Tibial artery (tissue), 4 donors: Measurements from ENCODE around the gene GLIS1.

ENCODE experiments used
- DNase-seq, 2 donors: peaks; one replicate each; pipeline ENCODE4 v3.0.0-alpha.2; 2019
- H3K27ac ChIP-seq, 2 donors: fragments of 200-600 bp; sonication (generic) in 1 of 2; 1 replicate in 1 of 2; 2 replicates in 1 of 2; pipeline ENCODE4 v1.5.1; 2018 to 2019; ENCODE audit warnings: mild to moderate bottlenecking in 1 of 2
- H3K27me3 ChIP-seq, 2 donors: fragments of 200-600 bp; sonication (generic) in 1 of 2; one replicate each; pipeline versions ENCODE4 v1.5.1 to v1.6.0; 2016 to 2019
- H3K36me3 ChIP-seq, 3 donors: fragments of 200-600 bp; sonication (generic) in 2 of 3; one replicate each; pipeline ENCODE4 v1.5.1; 2016 to 2019; ENCODE audit warnings: mild to moderate bottlenecking in 2 of 3
- H3K4me1 ChIP-seq, 4 donors: fragments of 200-600 bp; sonication (generic) in 2 of 4; 1 replicate in 3 of 4; 2 replicates in 1 of 4; pipeline ENCODE4 v1.5.1; 2016 to 2019
- H3K4me3 ChIP-seq, 2 donors: fragments of 200-600 bp; sonication (generic) in 1 of 2; 1 replicate in 1 of 2; 2 replicates in 1 of 2; pipeline ENCODE4 v1.5.1; 2018 to 2019; ENCODE audit warnings: mild to moderate bottlenecking in 2 of 2
- H3K9me3 ChIP-seq, 3 donors: fragments of 200-600 bp; sonication (generic) in 1 of 3; one replicate each; pipeline ENCODE4 v1.5.1; 2016 to 2019
- CTCF ChIP-seq, 2 experiments: fragments of 200-600 bp in 1 of 2; fragments of 450-650 bp in 1 of 2; IDR thresholded peaks; one replicate each; pipeline ENCODE4 v1.5.1; 2017 to 2019; ENCODE audit warnings: antibody characterized with exemption in 2 of 2, mild to moderate bottlenecking in 1 of 2, moderate library complexity in 1 of 2
- intact Hi-C: fragments of 100-400 bp; cut with DNase I; formaldehyde crosslinking; loops from one replicate; pipeline ENCODE4 v1.15.0; 2023; ENCODE audit warnings: low total_unique reads

The GLIS1 gene

GRCh38 chr1:53484705-53485477, 254.1 kb downstream of the GLIS1 start:
- H3K4me3 ChIP-seq, result no peak overlapping the region
- no peak overlapping the region for H3K27ac ChIP-seq
- H3K27me3 ChIP-seq, result peaks cover 0 to 62% of the 10 kb centered on the region in 2 donors
- peaks cover 0 to 5% (median 0%) of the 10 kb centered on the region in 4 donors for H3K4me1 ChIP-seq
- intact Hi-C loops, result loop anchor here (2.0 to 10.0 kb wide), 2 partner anchors 190 to 270 kb away; no protein-coding TSS in a partner anchor
- peaks cover 0 to 3% (median 0%) of the 10 kb centered on the region in 3 donors for H3K9me3 ChIP-seq
- no peak for DNase-seq
- H3K36me3 ChIP-seq, result no peaks in the 10 kb centered on the region
- TF ChIP-seq CTCF (IDR thresholded peaks at IDR 0.05), result no peak

- H3K4me3 ChIP-seq, result no peak overlapping the region
- DNase-seq, result no peak
- H3K27ac ChIP-seq, result no peak overlapping the region
- H3K27me3 ChIP-seq, result peaks cover 0 to 56% of the 10 kb centered on the region in 2 donors
- no peaks in the 10 kb centered on the region for H3K9me3 ChIP-seq
- no peaks in the 10 kb centered on the region for H3K36me3 ChIP-seq
- peaks cover 0 to 5% (median 0%) of the 10 kb centered on the region in 4 donors for H3K4me1 ChIP-seq
- TF ChIP-seq CTCF (IDR thresholded peaks at IDR 0.05), result no peak
- intact Hi-C loops, result loop anchor here (2.0 to 10.0 kb wide), 2 partner anchors 191 to 271 kb away; no protein-coding TSS in a partner anchor
These were observed 255.3 kb downstream of the GLIS1 start for GRCh38 chr1:53483656-53484055.

DNA sequence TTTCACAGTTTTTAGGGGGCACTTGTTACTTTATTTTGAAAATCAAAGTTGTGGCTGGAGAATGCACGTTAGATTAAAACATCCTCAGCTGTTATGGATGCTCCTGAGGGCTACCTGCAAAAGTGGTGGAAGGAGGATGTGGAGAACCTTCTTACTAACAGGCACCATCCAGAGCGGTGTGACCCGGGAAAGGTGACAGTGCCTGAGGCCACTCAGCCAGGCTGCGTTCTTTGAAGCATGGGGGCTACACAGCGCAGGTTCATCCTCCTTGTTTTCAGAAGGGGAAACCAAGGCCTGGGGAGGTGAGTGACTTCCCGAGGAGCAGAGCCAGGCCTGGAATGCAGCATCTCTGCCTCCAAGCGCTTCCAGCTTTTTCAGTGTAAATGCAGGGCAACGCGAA, 255.8 kb downstream of the GLIS1 start:
- no peak for TF ChIP-seq CTCF (IDR thresholded peaks at IDR 0.05)
- H3K4me3 ChIP-seq, result no peak overlapping the region
- DNase-seq, result no peak
- no peaks in the 10 kb centered on the region for H3K9me3 ChIP-seq
- H3K27me3 ChIP-seq, result peaks cover 0 to 56% of the 10 kb centered on the region in 2 donors
- peaks cover 0 to 5% (median 0%) of the 10 kb centered on the region in 4 donors for H3K4me1 ChIP-seq
- H3K27ac ChIP-seq, result no peak overlapping the region
- intact Hi-C loops, result loop anchor here (10.0 kb wide), 1 partner anchor 192 kb away; no protein-coding TSS in a partner anchor
- no peaks in the 10 kb centered on the region for H3K36me3 ChIP-seq

- H3K27ac ChIP-seq, result no peak overlapping the region
- no peak overlapping the region for H3K4me3 ChIP-seq
- no peaks in the 10 kb centered on the region for H3K9me3 ChIP-seq
- intact Hi-C loops, result loop anchor here (10.0 kb wide), 1 partner anchor 192 kb away; no protein-coding TSS in a partner anchor
- no peak for DNase-seq
- H3K36me3 ChIP-seq, result no peaks in the 10 kb centered on the region
- H3K4me1 ChIP-seq, result peaks cover 0 to 5% (median 0%) of the 10 kb centered on the region in 4 donors
- peaks cover 0 to 52% of the 10 kb centered on the region in 2 donors for H3K27me3 ChIP-seq
- TF ChIP-seq CTCF (IDR thresholded peaks at IDR 0.05), result no peak
These were observed 256.4 kb downstream of the GLIS1 start for GRCh38 chr1:53482441-53483153.

- Histone ChIP-seq H3K27me3 (peaks cover 0 to 49% of the 10 kb centered on the region in 2 donors), H3K27ac (no peak overlapping the region), H3K9me3 (no peaks in the 10 kb centered on the region), H3K4me1 (peaks cover 0 to 5% (median 0%) of the 10 kb centered on the region in 4 donors), H3K36me3 (no peaks in the 10 kb centered on the region), H3K4me3 (no peak overlapping the region)
- no peak for DNase-seq
- intact Hi-C loops, result loop anchor here (10.0 kb wide), 1 partner anchor 193 kb away; no protein-coding TSS in a partner anchor
- TF ChIP-seq CTCF (IDR thresholded peaks at IDR 0.05), result no peak
These were observed 257.5 kb downstream of the GLIS1 start for GRCh38 chr1:53481456-53481855.
